ENCODE results near the gene CCDC80. TPM values are rescaled to one million over a fixed set of nuclear protein-coding genes. Genes with fewer than 3 reads are reported as not detected.

Gene CCDC80
- total and polyA plus RNA-seq, 2 of the 4 experiments (the other 2 are of a cell fraction) = 387 to 418 TPM

GRCh38 chr3:112653881-112654300 lies 12.9 kb upstream of the CCDC80 start:
- Histone ChIP-seq H3K36me3 (ENCODE audit: control insufficient read depth, insufficient read depth, low read length) (no peaks in the 10 kb centered on the region), H3K27ac (ENCODE audit: insufficient read depth, low read length) (peak overlapping the region; percentile 80), H2BK20ac (ENCODE audit: low read depth, low read length) (peak overlapping the region; percentile 90), H3K4me3 (ENCODE audit: insufficient read depth, low read depth, low read length) (no peak overlapping the region), H3K56ac (ENCODE audit: extremely low read depth, insufficient read depth, low read length) (peak overlapping the region; percentile 96), H2AK5ac (ENCODE audit: low read depth, low read length) (peak overlapping the region; percentile 10; the same call in 1 of the 2 replicates), H2BK5ac (ENCODE audit: low read depth, low read length, poor library complexity, severe bottlenecking) (peak overlapping the region; percentile 98), H2BK120ac (ENCODE audit: low read depth, low read length) (peak overlapping the region; percentile 100), H3K79me1 (ENCODE audit: low read depth in 1 of 2, low read length in 2 of 2) (no peaks in the 10 kb centered on the region), H3K9me1 (ENCODE audit: insufficient read depth, low read length) (peaks cover 16% of the 10 kb centered on the region; the same call in 1 of the 2 replicates), H3K9ac (ENCODE audit: low read depth, low read length) (peak overlapping the region; percentile 21), H3K14ac (replicated peaks; ENCODE audit: low read depth, low read length) (peak overlapping the region; percentile 93), H3K4ac (ENCODE audit: low read depth, low read length) (peak overlapping the region; percentile 94), H4K20me1 (ENCODE audit: insufficient read depth, low read length) (no peaks in the 10 kb centered on the region), H2BK15ac (ENCODE audit: low read depth, low read length) (peak overlapping the region; percentile 71; the same call in 2 of the 3 replicates), H2AFZ (replicated peaks; ENCODE audit: low read length, poor library complexity) (peak overlapping the region; percentile 66), H2AK9ac (replicated peaks; ENCODE audit: low read depth, low read length, poor library complexity) (peak overlapping the region; percentile 90), H3K4me1 (ENCODE audit: control insufficient read depth, insufficient read depth, low read length) (peaks cover 19% of the 10 kb centered on the region), H4K5ac (ENCODE audit: low read depth, low read length) (peak overlapping the region; percentile 53; the same call in 1 of the 2 replicates), H3K23ac (ENCODE audit: low read depth, low read length) (peak overlapping the region; percentile 89), H3K4me2 (ENCODE audit: low read depth, low read length) (peak overlapping the region; percentile 48), H4K8ac (ENCODE audit: low read depth in 2 of 2, low read length in 2 of 2) (peak overlapping the region; percentile 41 to 85), H3K27me3 (ENCODE audit: control insufficient read depth, insufficient read depth, low read length) (no peaks in the 10 kb centered on the region), H4K91ac (ENCODE audit: insufficient read depth, low read depth, low read length) (peak overlapping the region; percentile 94), H3K9me3 (ENCODE audit: control insufficient read depth, insufficient read depth, low read length) (no peaks in the 10 kb centered on the region), H3K18ac (ENCODE audit: low read depth, low read length) (peak overlapping the region; percentile 75)
- no TSS peak for BruUV-seq (replicated peaks)
- ChIA-PET CTCF (interaction anchor here (1.0 to 2.7 kb wide), 4 partner anchors 11 to 366 kb away, joined by 3 to 13 read pairs (median 4); a partner anchor contains a TSS), POLR2A (ENCODE audit: unreplicated experiment) (interaction anchor here (0.5 to 2.5 kb wide), 8 partner anchors 12 to 826 kb away, joined by 3 to 9 read pairs (median 4); partner anchors contain the start of gene CCDC80)
- ATAC-seq (ENCODE audit: low read depth) (peak; percentile 87), DNase-seq (peak; percentile 98)
- in situ Hi-C loops (cut with MboI; ENCODE audit: low sequenced_read_pairs) (no loop called here), intact Hi-C loops (cut with micrococcal nuclease) (loop anchor here (1.0 to 5.0 kb wide), 2 partner anchors 18 to 33 kb away; no protein-coding TSS in a partner anchor), dilution Hi-C loops (cut with HindIII; ENCODE audit: low sequenced_read_pairs, unreplicated experiment) (no loop called here)
- WGBS, 2 experiments (ENCODE audit: extremely low coverage in 2 of 2, insufficient read length in 1 of 2) = 0% methylated on average over 2 of the region's 5 CpGs; no CpG with 5 or more reads in 1 of the 2 experiments
- TF ChIP-seq MXI1 (IDR thresholded peaks at IDR 0.05; ENCODE audit: borderline replicate concordance, low read depth, low read length) (no peak), RAD21 (IDR thresholded peaks at IDR 0.05; ENCODE audit: low read length) (no peak; the same call in 1 of the 2 replicates), BHLHE40 (IDR thresholded peaks at IDR 0.05; ENCODE audit: low read depth, low read length) (peak; percentile 95), CHD1 (IDR thresholded peaks at IDR 0.05; ENCODE audit: low read depth, low read length) (peak; percentile 80; the same call in 1 of the 2 replicates), RFX5 (IDR thresholded peaks at IDR 0.05; ENCODE audit: low read depth, low read length) (no peak), MAZ (IDR thresholded peaks at IDR 0.05; ENCODE audit: borderline replicate concordance, low read depth, low read length) (peak; percentile 71), FOS (IDR thresholded peaks at IDR 0.05; ENCODE audit: low read depth, low read length) (peak; percentile 83), RCOR1 (IDR thresholded peaks at IDR 0.05; ENCODE audit: insufficient replicate concordance, low read length) (peak; percentile 71), MAFK (IDR thresholded peaks at IDR 0.05; ENCODE audit: low read depth, low read length) (peak; percentile 19; the same call in 1 of the 2 replicates), ELK1 (IDR thresholded peaks at IDR 0.05; ENCODE audit: borderline replicate concordance, low read depth, low read length) (no peak), CEBPB (IDR thresholded peaks at IDR 0.05; ENCODE audit: low read depth, low read length) (0 out of 2 replicates have a peak, but pooled peaks have one; percentile 20), POLR2A (IDR thresholded peaks at IDR 0.05; ENCODE audit: low read depth, low read length) (peak; percentile 55; the same call in 1 of the 2 replicates)

All from IMR-90 (cell line).